MCF 10A (cell line): ENCODE data around the gene WTIP. TPM values are rescaled to one million over a fixed set of nuclear protein-coding genes. Genes with fewer than 3 reads are reported as not detected.
"Not testable (repeated sequence)": the region's sequence is repeated elsewhere in the genome, so short reads cannot be mapped to it uniquely, and the experiment has no call there.

ENCODE experiments used
- BruUV-seq: library from RNA; stranded (reverse); fragments of 400-500 nt; replicated peaks from 2 replicates; lab custom pipeline; 2021; lab: Mats Ljungman, UMichigan
- CTCF ChIA-PET: fragments of 300-600 bp; sonication (Branson Sonifier 250); formaldehyde crosslinking; extraction: SDS; loops from one replicate; lab custom pipeline; 2021; ENCODE audit warnings: antibody characterized with exemption, inconsistent platforms; lab: Yijun Ruan, JAX
- POLR2A ChIA-PET: fragments of 300-600, 350-650 bp; sonication (Branson Sonifier 250); formaldehyde crosslinking; extraction: SDS; loops from one replicate; lab custom pipeline; 2020; ENCODE audit warnings: antibody characterized with exemption, inconsistent platforms; lab: Yijun Ruan, JAX
- DNase-seq: peaks from one replicate; pipeline ENCODE4 v3.0.0-alpha.2; 2018; ENCODE audit not compliant: unreplicated experiment
- H3K27ac Mint-ChIP-seq: one replicate; pipeline ENCODE4 v1.8.0; 2022; ENCODE audit warnings: mild to moderate bottlenecking, low read depth, mixed read lengths; ENCODE audit not compliant: unreplicated experiment
- H3K27me3 Mint-ChIP-seq: one replicate; pipeline ENCODE4 v1.8.0; 2022; ENCODE audit warnings: mixed read lengths; ENCODE audit not compliant: insufficient read depth, unreplicated experiment
- H3K36me3 Mint-ChIP-seq: one replicate; pipeline ENCODE4 v1.8.0; 2022; ENCODE audit warnings: mild to moderate bottlenecking, moderate library complexity, mixed read lengths; ENCODE audit not compliant: insufficient read depth, unreplicated experiment
- H3K4me1 Mint-ChIP-seq: one replicate; pipeline ENCODE4 v1.8.0; 2022; ENCODE audit warnings: mixed read lengths; ENCODE audit not compliant: insufficient read depth, unreplicated experiment
- H3K4me3 Mint-ChIP-seq: one replicate; pipeline ENCODE4 v1.8.0; 2022; ENCODE audit warnings: mild to moderate bottlenecking, moderate library complexity, mixed read lengths; ENCODE audit not compliant: unreplicated experiment
- H3K9me3 Mint-ChIP-seq: one replicate; pipeline ENCODE4 v1.8.0; 2022; ENCODE audit warnings: mixed read lengths; ENCODE audit not compliant: unreplicated experiment
- CTCF ChIP-seq: fragments of 200-600 bp; IDR thresholded peaks from one replicate; pipeline ENCODE4 v1.8.0; 2022; ENCODE audit warnings: antibody characterized with exemption, mild to moderate bottlenecking; ENCODE audit not compliant: unreplicated experiment
- intact Hi-C: fragments of 100-400 bp; cut with micrococcal nuclease; formaldehyde crosslinking; loops from 2 replicates; pipeline ENCODE4 v1.14.1; 2022
- total RNA-seq: library from RNA; stranded (reverse); gene quantifications from 2 replicates; pipeline ENCODE4 v1.2.3, GENCODE V29; 2022

WTIP gene
- total RNA-seq, 1 experiment from 2014 or later: 22.6 TPM

GRCh38 chr19:34457446-34457845 is 24.1 kb upstream of the WTIP start:
- TF ChIP-seq CTCF: no peak
- intact Hi-C loops: no loop called here
- no peaks in the 10 kb centered on the region for H3K27me3 Mint-ChIP-seq
- H3K9me3 Mint-ChIP-seq: no peaks in the 10 kb centered on the region
- POLR2A ChIA-PET: interaction anchor here (0.7 kb wide), 1 partner anchor 25 kb away, joined by 3 read pairs; no protein-coding TSS in a partner anchor
- no peak overlapping the region for H3K4me3 Mint-ChIP-seq
- peaks cover 98% of the 10 kb centered on the region for H3K36me3 Mint-ChIP-seq
- CTCF ChIA-PET: interaction anchor here (0.5 to 1.3 kb wide), 5 partner anchors 9 to 685 kb away, joined by 3 to 5 read pairs (median 3); partner anchors contain the start of gene WTIP
- no peak overlapping the region for H3K27ac Mint-ChIP-seq
- no TSS peak for BruUV-seq
- no peak for DNase-seq
- no peaks in the 10 kb centered on the region for H3K4me1 Mint-ChIP-seq

- BruUV-seq: no TSS peak
- intact Hi-C loops: no loop called here
- H3K9me3 Mint-ChIP-seq: no peaks in the 10 kb centered on the region
These were observed 22.9 kb upstream of the WTIP start for GRCh38 chr19:34458677-34459076.

GRCh38 chr19:34459614-34460013 is 21.9 kb upstream of the WTIP start:
- DNase-seq: no peak
- H3K4me3 Mint-ChIP-seq: no peak overlapping the region
- H3K4me1 Mint-ChIP-seq: no peaks in the 10 kb centered on the region
- H3K27ac Mint-ChIP-seq: no peak overlapping the region
- ChIA-PET POLR2A (interaction anchor here (0.7 kb wide), 1 partner anchor 528 kb away, joined by 3 read pairs; no protein-coding TSS in a partner anchor), CTCF (interaction anchor here (1.1 to 1.7 kb wide), 2 partner anchors 11 to 25 kb away, joined by 4 read pairs; no protein-coding TSS in a partner anchor)
- no TSS peak for BruUV-seq
- H3K27me3 Mint-ChIP-seq: no peaks in the 10 kb centered on the region
- no peak for TF ChIP-seq CTCF
- intact Hi-C loops: no loop called here
- H3K9me3 Mint-ChIP-seq: no peaks in the 10 kb centered on the region
- peaks cover 98% of the 10 kb centered on the region for H3K36me3 Mint-ChIP-seq

More at GRCh38 chr19:34458677-34459076, 22.9 kb upstream of the WTIP start:
- no peaks in the 10 kb centered on the region for H3K4me1 Mint-ChIP-seq
- no peak overlapping the region for H3K27ac Mint-ChIP-seq
- H3K27me3 Mint-ChIP-seq: no peaks in the 10 kb centered on the region
- H3K36me3 Mint-ChIP-seq: peaks cover 98% of the 10 kb centered on the region
- no peak for DNase-seq
- TF ChIP-seq CTCF: no peak
- ChIA-PET CTCF (interaction anchor here (1.2 to 1.7 kb wide), 3 partner anchors 12 to 28 kb away, joined by 3 to 4 read pairs (median 3); partner anchors contain the start of gene WTIP), POLR2A (interaction anchor here (1.0 kb wide), 1 partner anchor 15 kb away, joined by 3 read pairs; no protein-coding TSS in a partner anchor)
- no peak overlapping the region for H3K4me3 Mint-ChIP-seq

GRCh38 chr19:34461375-34462100 is 20.0 kb upstream of the WTIP start:
- Mint-ChIP-seq H3K4me3 (no peak overlapping the region), H3K27me3 (no peaks in the 10 kb centered on the region), H3K9me3 (no peaks in the 10 kb centered on the region), H3K36me3 (peaks cover 100% of the 10 kb centered on the region), H3K27ac (no peak overlapping the region), H3K4me1 (no peaks in the 10 kb centered on the region)
- no peak for DNase-seq
- no peak for TF ChIP-seq CTCF
- POLR2A ChIA-PET: interaction anchor here (1.2 kb wide), 1 partner anchor 33 kb away, joined by 4 read pairs; the partner anchor contains the start of gene UBA2
- BruUV-seq: no TSS peak
- intact Hi-C loops: no loop called here
- CTCF ChIA-PET: interaction anchor here (0.8 kb wide), 1 partner anchor 10 kb away, joined by 3 read pairs; no protein-coding TSS in a partner anchor

GRCh38 chr19:34464785-34465184 is 16.8 kb upstream of the WTIP start:
- CTCF ChIA-PET: interaction anchor here (1.1 kb wide), 1 partner anchor 12 kb away, joined by 3 read pairs; no protein-coding TSS in a partner anchor
- H3K27me3 Mint-ChIP-seq, POLR2A ChIA-PET, BruUV-seq, intact Hi-C loops, H3K4me3 Mint-ChIP-seq, H3K4me1 Mint-ChIP-seq, DNase-seq, H3K9me3 Mint-ChIP-seq, H3K27ac Mint-ChIP-seq: not testable (repeated sequence)
- peaks cover 100% of the 10 kb centered on the region for H3K36me3 Mint-ChIP-seq
